Transverse colon (tissue), 4 donors: ENCODE results near the gene ELP4.

ENCODE experiments used
- EP300 ChIP-seq: sonication (generic); formaldehyde crosslinking; IDR thresholded peaks from one replicate; pipeline ENCODE4 v1.6.1; 2017; ENCODE audit warnings: antibody characterized with exemption, low read depth
- POLR2A ChIP-seq: fragments of 450-650 bp; IDR thresholded peaks from one replicate; pipeline ENCODE4 v1.6.1; 2016; ENCODE audit warnings: antibody characterized with exemption, mild to moderate bottlenecking, moderate library complexity
- POLR2AphosphoS5 ChIP-seq, 3 donors: sonication (generic); formaldehyde crosslinking; IDR thresholded peaks; one replicate each; pipeline ENCODE4 v1.6.1; 2016; ENCODE audit warnings: antibody characterized with exemption in 3 of 3
- TF ChIP-seq, protein P1 (sequence below), 5 experiments: fragments of 200-600 bp in 3 of 5; fragments of 450-650 bp in 2 of 5; sonication (generic) in 3 of 5; IDR thresholded peaks; 1 replicate in 2 of 5; 2 replicates in 3 of 5; pipeline ENCODE4 v1.5.1; 2016 to 2017; ENCODE audit warnings: antibody characterized with exemption in 5 of 5, inconsistent platforms in 3 of 5, mild to moderate bottlenecking in 2 of 5, moderate library complexity in 1 of 5

DNA sequence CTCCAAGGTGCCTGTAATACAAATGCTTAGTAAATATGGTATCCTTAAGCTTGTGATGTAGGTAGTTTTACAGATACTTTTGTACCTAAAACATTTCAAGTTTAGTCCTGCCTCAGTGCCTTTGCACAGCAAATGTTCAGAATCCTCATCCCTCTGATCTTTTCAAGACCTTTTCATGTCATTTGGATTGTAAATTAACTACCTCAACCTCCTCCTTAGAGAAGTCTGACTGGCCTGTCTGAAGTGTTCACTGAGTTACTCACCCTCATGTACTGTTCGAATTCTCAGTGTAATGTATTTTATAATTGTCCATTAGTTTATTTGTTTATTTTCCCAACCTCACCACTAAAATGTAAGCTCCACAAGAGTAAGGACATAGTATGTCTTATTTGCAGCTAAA, 147.5 kb downstream of the ELP4 start:
- TF ChIP-seq POLR2A (no peak), POLR2AphosphoS5 (IDR thresholded peaks at IDR 0.05) (no peak), EP300 (no peak)
- TF ChIP-seq, protein P1, sequence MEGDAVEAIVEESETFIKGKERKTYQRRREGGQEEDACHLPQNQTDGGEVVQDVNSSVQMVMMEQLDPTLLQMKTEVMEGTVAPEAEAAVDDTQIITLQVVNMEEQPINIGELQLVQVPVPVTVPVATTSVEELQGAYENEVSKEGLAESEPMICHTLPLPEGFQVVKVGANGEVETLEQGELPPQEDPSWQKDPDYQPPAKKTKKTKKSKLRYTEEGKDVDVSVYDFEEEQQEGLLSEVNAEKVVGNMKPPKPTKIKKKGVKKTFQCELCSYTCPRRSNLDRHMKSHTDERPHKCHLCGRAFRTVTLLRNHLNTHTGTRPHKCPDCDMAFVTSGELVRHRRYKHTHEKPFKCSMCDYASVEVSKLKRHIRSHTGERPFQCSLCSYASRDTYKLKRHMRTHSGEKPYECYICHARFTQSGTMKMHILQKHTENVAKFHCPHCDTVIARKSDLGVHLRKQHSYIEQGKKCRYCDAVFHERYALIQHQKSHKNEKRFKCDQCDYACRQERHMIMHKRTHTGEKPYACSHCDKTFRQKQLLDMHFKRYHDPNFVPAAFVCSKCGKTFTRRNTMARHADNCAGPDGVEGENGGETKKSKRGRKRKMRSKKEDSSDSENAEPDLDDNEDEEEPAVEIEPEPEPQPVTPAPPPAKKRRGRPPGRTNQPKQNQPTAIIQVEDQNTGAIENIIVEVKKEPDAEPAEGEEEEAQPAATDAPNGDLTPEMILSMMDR (IDR thresholded peaks at IDR 0.05): no peak
